Activated naive CD8-positive, alpha-beta T cell treated with anti-CD3 and anti-CD28 coated beads, Interleukin-2, amount 50 U/mL, for 16 hours (primary cell): ENCODE results near the gene TLCD3A.

Experiments used
- DNase-seq: peaks from one replicate; pipeline ENCODE4 v3.0.0-alpha.2; 2020; ENCODE audit warnings: low read depth, low spot score

Gene TLCD3A

DNA sequence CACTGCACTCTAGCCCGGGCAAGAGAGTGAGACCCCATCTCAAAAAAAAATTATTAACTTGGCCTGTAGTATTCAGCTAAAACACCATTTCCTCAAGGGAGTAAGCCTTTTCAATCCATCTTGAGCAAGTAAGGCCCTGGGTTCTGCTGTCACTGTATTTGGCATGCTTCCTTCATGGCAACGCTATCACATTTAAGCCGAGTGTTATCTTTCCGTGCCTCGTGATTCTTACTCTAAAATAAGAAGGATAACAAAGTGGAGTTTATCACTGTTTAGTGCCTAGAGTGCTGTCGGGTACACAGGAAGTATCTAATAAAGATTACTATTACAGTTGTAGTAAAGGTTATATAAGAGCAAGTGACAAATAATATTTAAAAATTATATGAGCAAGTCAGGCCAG lies 26.5 kb upstream of the TLCD3A start:
- DNase-seq: no peak

DNA sequence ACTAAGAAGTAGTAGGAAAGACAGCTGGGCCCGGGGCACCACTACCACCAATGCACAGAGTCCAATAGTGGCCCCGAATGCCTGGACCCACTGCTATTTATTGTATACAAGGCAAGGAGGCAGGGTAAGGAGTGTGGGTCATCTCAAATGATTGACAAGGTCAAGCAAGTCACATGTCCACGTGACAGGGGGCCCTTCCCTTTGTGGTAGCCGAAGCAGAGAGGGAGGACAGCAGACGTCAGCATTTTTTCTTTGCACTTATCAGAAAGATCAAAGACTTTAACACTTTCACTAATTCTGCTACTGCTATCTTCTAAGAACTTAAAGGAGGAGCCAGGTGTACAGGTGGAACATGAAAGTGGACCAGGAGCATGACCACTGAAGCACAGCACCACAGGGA lies 24.3 kb upstream of the TLCD3A start:
- DNase-seq: no peak

DNA sequence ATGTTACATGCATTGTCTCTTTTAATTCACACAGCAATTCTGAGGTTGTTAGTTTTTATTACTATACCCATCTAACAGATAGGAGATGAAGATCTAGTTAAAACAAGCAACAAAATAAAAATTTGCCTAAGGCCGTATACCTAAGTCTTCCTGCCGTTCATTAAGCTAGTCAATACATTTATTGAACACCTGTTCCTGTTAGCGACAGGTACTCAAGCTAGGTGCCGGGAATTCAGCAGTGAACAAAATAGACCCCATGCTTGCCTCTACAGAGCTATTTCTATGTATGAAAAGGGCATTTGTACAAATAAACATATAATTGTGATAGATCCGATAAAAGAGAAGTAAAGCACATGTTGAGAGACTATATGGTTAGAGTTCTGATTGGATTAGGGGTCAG lies 14.3 kb upstream of the TLCD3A start:
- DNase-seq: no peak

DNA sequence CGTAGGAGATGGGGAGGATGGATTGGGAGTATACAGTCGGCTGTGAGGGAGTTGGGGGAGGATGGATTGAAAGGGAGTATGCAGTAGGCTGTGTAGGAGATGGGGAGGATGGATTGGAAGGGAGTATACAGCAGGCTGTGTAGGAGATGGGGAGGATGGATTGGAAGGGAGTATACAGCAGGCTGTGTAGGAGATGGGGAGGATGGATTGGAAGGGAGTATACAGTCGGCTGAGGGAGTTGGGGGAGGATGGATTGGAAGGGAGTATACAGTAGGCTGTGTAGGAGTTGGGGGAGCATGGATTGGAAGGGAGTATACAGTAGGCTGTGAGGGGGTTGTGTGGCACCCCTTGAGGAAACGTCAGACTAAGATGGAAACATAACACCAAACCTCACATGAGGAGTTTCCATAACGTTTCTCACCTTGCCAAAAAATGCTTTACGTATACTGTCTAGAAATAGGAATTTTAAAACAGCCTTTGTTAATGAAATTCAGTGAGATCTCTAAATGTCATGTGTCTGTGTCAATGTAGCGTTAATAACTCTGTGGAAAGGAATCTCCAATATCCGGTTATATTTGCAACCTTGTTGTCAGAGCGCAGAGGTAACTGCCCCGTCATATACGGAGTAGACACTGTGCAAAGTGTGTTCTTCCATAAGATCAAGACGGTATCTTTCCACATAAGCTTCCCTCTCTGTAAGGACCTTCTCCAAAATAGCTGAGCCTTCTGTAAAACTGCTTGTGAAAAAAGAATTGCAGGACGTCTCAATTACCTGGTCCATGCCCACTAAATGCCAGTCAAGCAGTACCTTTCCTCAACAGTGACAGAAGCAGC lies 11.5 kb upstream of the TLCD3A start:
- DNase-seq: no peak

DNA sequence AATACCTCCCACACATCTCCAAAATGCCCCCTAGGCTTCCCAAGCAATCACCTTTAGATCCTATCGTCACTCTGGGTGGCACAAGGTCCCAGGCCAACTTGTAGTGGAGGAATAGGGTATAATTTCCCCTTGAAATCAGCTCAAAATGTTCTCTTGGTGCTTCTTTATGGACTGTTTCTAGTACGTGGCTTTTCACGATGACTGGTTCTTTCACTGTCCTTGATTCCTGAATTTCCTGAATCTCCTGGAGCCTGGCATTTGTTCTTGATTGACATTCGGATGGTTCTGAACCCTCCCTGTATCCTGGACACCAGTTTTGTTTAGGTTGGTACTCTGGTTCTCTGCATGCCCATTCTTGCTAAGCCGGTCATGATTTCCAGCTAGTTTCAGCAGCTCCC lies 10.9 kb upstream of the TLCD3A start:
- no peak for DNase-seq

DNA sequence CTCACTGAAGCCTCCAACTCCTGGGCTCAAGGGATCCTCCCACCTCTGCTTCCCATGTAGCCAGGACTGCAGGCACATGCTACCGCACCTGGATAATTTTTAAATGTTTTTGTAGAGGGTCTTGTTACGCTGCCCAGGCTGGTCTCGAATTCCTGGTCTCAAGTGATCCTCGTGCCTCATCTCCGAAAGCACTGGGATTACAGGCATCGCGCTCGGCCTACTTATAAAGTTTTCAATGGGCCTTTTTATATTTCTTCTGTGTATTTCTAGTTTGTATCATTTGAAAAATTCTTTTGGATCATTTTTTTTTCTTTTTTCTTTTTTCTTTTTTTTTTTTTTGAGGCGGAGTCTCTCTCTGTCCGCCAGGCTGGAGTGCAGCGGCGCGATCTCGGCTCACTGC lies 7.3 kb upstream of the TLCD3A start:
- DNase-seq: no peak

DNA sequence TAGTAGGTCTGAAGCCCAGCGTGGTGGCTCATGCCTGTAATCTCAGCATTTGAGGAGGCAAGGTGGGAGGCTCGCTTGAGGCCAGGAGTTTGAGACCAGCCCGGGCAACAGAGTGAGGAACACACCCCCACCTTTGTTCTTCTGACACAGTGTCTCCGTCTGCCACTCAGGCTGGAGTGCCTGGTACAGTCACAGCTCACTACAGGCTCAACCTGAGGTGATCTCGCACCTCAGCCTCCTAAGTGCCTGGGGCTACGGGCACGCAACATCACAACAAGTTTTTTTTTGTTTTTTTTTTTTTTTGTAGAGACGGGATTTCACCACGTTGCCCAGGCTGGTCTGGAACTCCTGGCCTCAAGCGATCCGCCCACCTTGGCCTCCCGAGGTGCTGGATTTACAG lies 6.7 kb upstream of the TLCD3A start:
- DNase-seq: no peak

DNA sequence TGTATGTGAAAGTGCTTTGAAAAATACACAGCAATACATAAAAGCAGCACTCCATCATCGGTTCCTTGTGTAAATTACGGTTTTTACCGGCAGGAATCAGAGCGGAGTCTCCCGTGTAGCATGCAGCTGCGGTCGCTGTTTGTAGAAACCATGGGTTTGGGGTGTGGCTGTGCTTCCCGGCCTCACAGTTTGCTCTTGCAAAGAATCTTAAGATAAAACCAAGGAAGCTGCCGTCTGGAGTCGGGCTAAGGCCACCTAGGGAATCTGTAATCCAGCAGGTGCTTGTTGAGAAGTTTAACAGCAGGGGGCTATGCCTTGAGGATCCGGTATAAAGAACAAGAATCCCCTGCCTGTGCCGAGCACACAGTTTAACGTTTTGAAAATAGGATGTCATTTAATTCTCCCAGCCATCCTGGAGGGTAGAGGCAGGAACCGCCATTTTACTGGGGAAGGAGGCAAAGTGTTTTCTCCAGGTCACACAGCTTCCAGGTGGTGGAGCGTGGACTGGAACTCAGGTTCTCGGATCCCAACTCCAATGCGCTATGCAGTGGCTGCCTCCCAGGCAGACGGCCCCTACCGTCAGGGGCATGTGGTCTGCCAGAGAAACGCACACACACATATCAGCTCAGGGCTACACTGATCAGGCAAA lies 6.0 kb upstream of the TLCD3A start:
- no peak for DNase-seq

DNA sequence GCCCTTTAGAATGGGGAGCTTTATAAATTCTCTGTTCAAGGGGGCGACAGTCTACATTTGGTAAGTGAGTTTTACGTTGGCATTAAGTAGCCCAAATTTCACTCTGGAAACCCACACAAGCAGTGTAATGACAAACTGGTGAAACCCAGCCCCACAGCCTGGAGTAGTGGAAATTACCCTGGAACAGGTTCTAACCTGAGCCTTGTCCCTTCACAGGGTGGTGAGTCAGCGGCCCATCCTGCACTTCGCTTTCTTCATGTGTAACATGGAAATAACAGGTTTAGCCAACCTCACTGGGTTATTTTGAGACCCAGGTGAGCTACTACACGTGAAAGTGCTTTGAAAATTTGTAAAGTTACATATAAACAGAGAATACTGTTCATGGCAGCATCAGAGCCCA lies 3.5 kb upstream of the TLCD3A start:
- no peak for DNase-seq

DNA sequence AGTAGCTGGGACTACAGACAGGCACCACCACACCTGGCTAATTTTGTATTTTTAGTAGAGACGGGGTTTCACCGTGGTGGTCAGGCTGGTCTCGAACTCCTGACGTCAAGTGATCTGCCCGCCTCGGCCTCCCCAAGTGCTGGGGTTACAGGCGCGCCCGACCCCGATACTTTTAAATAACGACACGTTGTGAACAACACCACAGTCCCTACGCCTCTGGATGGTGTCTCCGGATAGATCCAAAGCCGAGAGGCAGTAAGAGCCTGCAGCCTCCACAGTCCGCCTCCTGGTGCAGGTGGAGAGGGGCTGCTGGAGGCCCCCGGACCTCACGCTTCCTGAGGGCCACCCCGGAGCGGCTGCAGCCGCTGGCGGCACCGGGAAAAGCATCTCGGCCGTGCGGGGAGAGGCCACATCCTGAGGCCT lies 741 bp upstream of the TLCD3A start:
- no peak for DNase-seq

DNA sequence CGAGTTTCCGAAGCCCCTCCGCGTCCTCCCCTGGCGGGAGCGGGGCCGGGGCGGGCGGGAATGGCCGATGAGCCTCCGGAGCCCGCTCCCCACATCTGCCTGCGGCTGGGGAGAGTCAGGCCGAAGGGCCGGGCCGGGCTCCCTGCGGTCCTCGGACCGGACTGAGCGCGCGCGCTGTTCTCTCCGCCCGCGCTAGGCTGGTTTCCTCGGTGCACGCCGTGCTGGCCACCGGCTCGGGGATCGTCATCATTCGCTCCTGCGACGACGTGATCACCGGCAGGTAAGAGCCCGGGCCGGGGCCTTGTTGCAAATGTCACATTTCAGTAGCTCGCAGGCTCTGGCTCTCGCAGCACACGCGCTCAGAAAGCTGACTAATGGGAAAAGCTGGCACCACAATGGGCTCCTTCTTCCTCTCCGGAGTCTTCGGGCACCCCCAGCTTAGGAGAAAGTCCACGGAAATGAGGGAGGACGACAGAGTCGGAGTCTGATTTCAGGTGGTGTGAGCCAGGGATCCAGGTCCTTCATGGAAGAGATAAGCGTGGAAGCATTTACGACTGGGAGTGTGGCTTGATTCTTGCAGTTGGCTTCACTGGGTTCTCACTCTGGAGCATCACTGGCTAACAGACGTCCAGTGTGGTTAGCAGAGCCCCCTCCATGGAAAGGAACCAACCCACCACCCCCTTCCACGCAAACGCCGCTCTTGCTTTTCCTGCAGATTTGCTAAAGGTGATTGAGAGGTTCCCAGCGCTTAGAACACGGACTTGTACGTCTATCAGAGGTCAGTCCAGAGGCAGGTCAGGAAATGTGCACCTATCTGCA lies 715 bp downstream of the TLCD3A start:
- no peak for DNase-seq

DNA sequence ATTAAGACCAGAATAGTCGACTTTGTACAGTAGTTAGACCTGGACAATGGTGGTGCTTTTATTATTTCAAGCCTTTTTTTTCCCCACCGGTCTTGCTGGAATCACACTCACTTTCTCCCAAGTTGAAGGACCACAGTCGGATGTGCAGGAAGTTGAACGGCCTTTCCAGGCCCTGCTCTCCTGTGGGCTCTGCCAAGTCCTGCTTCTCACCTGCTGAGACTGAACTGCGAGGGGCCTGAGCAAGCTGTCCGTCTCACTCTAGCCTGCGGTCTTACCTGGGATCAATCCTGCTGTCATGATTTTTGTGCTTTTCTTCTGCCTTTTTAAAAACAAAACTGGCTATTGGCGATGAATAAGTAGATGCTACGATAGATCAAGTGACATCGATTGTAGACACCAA lies 1.3 kb downstream of the TLCD3A start:
- no peak for DNase-seq

DNA sequence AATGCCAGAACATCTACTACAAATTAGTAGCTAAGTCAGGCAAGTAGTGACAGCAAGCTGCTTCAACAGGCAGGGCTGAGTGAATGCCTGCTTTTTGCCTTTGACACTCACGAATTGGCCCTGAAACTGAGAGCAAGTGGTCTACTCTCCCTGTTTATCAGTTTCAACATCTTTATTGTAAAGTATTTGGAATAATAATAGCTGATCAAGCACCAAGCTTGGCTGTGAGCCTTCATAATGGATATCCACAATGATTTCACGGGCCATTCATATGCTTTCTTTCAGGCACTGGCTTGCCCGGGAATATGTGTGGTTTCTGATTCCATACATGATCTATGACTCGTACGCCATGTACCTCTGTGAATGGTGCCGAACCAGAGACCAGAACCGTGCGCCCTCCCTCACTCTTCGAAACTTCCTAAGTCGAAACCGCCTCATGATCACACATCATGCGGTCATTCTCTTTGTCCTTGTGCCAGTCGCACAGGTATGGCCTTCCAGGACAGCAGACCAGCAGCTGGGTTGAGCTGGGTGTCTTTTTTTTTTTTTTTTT lies 5.2 kb downstream of the TLCD3A start:
- no peak for DNase-seq

DNA sequence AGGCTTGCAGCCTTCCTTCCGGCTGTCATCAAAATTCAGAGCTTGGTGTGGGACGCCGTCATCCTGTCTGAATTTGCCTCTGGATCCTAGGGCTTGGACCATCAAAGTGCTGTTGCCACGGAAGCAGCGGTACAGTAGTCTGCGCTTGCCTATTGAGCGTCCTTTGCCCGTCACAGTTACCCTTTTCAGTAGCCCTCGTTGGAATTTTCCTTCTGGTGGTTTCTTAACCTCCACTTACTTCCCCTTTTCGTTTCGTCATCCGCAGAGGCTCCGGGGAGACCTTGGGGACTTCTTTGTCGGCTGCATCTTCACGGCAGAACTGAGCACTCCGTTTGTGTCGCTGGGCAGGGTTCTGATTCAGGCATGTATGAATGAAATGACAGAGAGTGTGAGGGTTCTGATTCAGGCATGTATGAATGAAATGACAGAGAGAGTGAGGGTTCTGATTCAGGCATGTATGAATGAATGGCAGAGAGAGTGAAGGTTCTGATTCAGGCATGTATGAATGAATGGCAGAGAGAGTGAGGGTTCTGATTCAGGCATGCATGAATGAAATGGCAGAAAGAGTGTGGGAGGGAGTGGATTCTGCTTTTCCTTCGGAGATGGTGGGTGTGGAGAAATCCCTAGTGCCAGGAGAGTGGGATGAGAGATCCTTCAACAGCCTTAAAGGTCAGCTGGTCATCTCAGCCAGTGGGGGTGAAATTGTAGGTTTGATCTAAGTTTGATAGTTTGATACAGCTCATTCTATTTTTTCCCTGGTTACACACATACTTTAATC lies 8.0 kb downstream of the TLCD3A start:
- DNase-seq: no peak

DNA sequence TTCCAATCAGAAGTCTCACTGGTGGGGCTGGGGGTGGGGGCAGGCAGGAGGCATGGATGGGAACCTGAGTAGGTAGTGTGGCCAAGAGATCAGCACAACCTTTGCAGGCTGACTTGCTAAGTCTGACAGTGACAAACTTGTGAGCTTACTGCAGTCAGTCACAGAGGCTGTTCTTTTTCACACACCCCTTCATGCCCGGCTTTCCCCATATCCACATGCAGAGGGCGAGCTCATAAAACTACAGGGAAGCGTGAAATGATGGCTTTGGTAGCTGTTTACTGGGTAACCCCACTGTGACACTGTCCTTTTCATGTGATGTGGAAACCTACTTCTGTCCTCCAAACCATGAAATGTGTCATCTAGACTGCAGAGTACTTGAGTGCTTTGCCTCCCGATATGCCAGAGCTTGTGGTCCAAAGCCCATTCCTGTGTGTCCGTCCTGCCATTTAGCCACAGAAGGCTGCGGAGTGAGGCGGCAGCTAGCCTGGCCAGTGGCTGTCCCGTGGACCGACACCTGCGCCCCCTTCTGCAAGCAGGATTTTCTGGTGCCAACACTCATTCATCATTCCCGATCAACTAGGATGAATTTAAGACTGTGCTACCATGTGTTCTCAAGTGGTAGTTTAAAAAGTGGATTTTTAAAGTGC lies 9.9 kb downstream of the TLCD3A start:
- no peak for DNase-seq

DNA sequence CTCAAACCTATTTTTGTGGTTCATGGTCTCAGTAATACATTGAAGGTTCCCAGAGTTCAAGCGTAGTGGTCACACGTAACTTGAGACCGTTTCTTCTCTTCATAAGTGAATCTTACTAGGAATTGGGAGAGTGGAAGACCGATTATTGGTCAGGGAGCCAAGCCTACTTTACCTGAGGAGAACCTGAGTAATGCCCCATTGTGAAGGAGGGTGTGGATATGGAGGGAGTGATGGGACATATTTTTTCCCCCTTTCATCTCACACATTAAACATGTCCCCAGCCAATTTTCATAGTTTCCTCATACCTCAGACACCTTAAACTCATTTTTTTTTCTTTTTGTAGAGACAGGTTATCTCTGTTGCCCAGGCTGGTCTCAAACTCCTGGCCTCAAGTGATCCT lies 10.7 kb downstream of the TLCD3A start:
- DNase-seq: no peak

DNA sequence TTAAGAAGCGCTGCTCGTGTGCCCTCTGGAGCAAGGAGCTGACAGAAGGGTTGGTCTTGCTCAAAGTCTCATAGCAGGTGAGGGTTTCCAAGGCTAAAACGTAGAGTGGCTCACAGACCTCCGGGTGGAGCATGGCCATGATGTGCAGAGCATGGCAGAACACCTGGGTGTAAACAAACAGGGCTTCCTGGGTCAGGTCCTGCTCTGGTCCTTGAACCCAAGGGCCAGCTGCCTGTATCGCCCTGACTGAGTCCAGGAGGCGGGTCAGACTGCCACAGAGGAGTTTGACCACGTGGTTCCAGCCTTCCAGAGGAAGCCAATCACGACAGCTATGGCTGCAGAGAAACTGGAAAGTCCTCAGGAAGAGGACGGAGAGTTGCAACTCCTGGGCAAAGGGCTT lies 12.5 kb downstream of the TLCD3A start:
- no peak for DNase-seq

DNA sequence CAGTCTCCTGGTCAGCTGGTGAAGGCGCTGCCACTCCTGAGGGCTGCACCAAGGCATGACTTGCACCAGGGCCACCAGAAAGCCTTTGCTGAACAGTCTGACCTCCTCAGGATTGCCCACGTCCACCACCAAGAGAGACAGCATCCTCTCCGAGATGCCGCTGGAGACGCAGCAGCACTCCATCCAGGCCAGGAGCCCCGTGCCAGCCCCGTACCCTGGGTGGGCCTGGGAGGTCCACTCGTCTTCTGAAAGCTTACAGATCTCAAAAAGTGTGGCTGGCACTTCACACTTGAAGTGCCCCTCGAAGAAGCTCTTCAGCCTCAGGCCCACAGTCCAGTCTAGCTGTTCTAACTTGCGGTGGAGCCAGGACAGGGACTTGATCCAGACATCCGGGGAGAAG lies 13.0 kb downstream of the TLCD3A start:
- no peak for DNase-seq

DNA sequence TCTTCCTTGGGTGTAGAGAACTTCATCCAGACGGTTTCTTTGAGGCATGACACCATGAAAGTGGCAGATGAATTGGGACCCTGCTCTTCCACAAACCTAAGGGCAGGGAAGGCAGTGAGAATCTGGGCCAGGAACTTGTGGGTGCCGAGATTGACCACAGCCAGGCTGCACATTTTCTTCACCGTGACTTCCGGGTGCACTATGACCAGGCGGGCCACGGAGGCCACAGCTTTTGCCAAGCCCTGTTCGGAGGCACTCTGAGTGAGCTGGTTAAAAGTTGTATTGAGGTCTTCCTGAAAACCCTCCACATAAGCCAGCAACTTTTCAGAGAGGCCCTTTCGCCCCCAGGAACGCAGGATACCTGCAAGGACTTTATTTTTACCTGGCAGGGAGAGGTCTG lies 13.8 kb downstream of the TLCD3A start:
- no peak for DNase-seq

DNA sequence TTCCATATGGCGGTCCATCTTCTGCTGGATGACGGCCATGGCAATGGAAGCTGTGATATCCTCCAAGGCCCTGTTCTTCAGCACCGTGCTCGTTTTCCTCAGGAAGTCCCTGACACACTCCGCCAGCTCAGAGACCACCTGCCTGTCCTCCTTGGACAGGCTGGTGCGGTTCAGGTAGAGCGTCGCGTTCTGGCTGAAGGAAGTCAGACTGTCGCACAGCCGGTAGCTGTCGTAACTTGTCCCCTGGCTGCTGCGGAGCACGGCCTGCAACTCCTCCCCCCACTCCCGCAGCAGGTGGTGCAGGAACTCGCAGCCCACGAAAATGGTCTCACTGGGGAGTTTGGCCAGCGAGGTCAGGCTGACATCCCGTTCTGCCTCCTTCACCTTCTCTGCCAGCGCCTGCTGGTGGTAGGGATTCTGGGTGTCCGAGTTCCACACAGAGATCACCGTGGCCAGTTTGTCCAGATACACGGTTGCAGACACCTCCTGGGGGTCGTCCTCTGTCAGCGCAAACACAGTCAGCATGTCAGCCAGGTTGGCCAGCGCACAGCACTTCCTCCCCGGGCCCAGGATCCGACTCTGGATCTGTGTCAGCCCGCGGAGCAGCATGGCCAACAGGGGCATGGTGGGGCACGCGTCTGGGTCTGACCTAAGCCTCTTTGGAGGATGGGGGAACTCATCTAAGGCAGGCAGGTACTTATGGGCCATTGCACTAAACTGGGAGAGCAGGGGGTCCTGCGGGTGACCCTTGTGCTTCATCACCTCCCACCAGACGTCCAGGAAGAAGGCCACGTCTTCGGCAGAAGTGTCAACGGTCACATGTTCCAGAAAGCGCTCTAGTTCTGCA lies 14.6 kb downstream of the TLCD3A start:
- DNase-seq: no peak
